Measurements from ENCODE around the gene SIRT7.

SIRT7 gene

GRCh38 chr17:81961521-81962498, 43.8 kb upstream of the SIRT7 start:
- DNase-seq (ENCODE audit: low read depth) = no peak
- no peak overlapping the region for H3K4me3 ChIP-seq (ENCODE audit: low read depth, low read length)
- TF ChIP-seq CTCF (conservative IDR thresholded peaks at IDR 0.05; ENCODE audit: low read depth, low read length) = no peak

- DNase-seq (ENCODE audit: low read depth) = peak; percentile 30
- TF ChIP-seq CTCF (conservative IDR thresholded peaks at IDR 0.05; ENCODE audit: low read depth, low read length) = peak; percentile 31
- H3K4me3 ChIP-seq (ENCODE audit: low read depth, low read length) = no peak within 1 kb of the TSS
Measured at GRCh38 chr17:81961087-81961511, 43.1 kb upstream of the SIRT7 start, which contains the start of gene NOTUM. TSS of gene NOTUM (minus strand) at chr17:81961187. CDS start at chr17:81960909, 278 bp downstream.

DNA sequence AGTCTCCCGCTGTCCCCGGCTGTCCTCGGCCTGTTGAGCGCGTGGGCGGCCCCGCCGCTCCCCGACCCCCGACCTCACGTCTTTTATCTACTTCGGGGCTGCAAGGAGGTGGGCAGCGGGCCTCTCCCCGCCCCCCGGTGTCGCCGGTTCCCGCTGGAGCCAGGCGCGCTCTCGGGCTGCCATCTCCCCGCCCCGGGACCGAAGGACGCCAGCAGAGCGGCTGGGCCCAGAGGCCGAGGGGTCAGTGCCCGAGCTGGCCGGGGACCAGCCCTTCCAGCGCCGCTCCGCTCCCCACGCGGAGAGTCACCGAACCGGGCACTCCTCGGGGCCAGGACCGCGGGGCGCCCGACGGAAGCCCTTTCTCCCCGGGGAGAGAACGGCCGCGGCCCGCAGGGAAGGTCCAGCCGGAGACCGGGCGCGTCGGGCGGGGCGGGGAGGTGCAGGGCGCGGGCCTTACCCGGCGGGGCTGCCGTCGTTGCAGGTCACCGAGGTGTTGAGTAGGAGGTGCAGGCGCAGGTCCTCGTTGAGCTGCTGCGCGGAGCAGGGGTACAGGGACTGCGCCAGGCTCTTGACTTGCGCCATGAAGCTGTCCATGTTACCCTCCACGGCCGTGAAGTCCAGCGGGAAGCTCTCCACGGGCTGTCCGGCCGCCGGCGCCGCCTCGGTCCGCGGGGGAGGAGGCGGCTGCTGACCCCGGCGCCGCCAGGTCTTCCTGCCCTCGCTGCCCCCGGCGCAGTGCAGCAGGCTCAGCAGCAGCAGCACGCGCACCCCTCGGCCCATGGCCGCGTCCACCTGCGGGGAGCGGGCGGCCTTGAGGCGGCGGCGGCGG, 42.4 kb upstream of the SIRT7 start:
- no peak for DNase-seq (ENCODE audit: low read depth)
- no peak for TF ChIP-seq CTCF (conservative IDR thresholded peaks at IDR 0.05; ENCODE audit: low read depth, low read length)
- no peak overlapping the region for H3K4me3 ChIP-seq (ENCODE audit: low read depth, low read length)

GRCh38 chr17:81959362-81960129, 41.6 kb upstream of the SIRT7 start:
- no peak overlapping the region for H3K4me3 ChIP-seq (ENCODE audit: low read depth, low read length)
- TF ChIP-seq CTCF (conservative IDR thresholded peaks at IDR 0.05; ENCODE audit: low read depth, low read length) = peak; percentile 42
- DNase-seq (ENCODE audit: low read depth) = peak; percentile 47

DNA sequence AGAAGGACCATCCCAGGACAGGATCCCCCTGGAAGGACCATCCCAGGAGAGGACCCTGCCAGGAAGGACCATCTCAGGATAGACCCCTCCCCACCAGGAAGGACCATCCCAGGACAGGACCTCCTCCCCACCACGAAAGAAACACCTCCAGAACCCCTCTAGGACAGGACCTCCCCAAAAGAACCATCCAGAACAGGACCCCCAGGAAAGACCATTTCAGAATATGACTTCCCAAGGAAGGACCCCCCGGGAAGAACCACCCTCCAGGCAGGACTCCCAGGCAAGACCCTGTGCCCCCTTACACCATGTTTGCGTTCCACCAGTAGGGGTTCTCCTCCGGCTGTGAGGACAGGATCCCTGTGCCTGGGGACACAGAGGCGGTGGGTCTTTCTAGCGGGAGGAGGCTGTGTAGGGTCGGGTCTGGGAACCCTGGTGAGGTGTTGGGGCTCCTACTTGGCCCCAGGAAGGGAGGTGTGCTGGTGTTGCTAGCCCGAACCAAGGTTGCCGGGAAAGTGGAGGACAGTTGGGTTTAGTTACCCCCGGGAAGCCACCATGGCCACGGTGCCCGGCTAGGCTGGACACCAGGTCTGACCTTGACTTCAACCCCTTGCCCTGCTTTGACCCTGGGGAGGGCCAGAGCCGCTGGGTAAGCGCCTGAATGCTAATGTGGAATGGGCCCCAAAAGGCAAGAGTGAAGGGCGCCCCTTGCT, 40.8 kb upstream of the SIRT7 start:
- peak; percentile 7 for TF ChIP-seq CTCF (conservative IDR thresholded peaks at IDR 0.05; ENCODE audit: low read depth, low read length)
- no peak for DNase-seq (ENCODE audit: low read depth)
- no peak overlapping the region for H3K4me3 ChIP-seq (ENCODE audit: low read depth, low read length)

Measured in choroid plexus epithelial cell (primary cell).